Measurements from ENCODE around the gene ELAVL4. TPM values are rescaled to one million over a fixed set of nuclear protein-coding genes. Genes with fewer than 3 reads are reported as not detected.

The ELAVL4 gene
- total RNA-seq, 1 experiment from 2014 or later, result not detected

DNA sequence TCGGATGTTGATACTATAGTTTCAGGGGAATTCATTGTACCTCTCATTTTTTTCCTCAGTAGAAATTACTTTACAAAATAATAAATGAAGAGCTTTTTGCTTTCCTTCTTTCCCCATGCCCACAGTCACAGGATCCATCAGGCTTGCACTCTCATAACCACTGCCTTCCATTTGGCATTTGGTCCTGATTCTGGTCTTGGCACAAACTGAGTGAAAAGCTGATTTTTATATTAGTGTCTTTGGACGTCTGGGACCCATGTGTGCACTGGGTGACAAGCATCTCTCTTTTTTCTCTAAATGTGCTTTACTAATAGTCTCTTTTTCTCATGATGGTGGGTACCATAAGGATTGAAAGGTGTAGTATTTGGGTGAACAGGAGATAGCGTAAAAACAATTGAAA is 2.8 kb downstream of the ELAVL4 start:
- no peak overlapping the region for H3K4me3 Mint-ChIP-seq (ENCODE audit: unreplicated experiment)
- ChIA-PET POLR2A (no interaction called here), CTCF (no interaction called here)
- peaks cover 87% of the 10 kb centered on the region for H3K27me3 Mint-ChIP-seq (ENCODE audit: insufficient read depth, unreplicated experiment)
- no peaks in the 10 kb centered on the region for H3K9me3 Mint-ChIP-seq (ENCODE audit: unreplicated experiment)
- BruUV-seq (replicated peaks), result no TSS peak
- DNase-seq (ENCODE audit: unreplicated experiment), result no peak
- no peak overlapping the region for H3K27ac Mint-ChIP-seq (ENCODE audit: low read depth, unreplicated experiment)
- TF ChIP-seq, protein P1, sequence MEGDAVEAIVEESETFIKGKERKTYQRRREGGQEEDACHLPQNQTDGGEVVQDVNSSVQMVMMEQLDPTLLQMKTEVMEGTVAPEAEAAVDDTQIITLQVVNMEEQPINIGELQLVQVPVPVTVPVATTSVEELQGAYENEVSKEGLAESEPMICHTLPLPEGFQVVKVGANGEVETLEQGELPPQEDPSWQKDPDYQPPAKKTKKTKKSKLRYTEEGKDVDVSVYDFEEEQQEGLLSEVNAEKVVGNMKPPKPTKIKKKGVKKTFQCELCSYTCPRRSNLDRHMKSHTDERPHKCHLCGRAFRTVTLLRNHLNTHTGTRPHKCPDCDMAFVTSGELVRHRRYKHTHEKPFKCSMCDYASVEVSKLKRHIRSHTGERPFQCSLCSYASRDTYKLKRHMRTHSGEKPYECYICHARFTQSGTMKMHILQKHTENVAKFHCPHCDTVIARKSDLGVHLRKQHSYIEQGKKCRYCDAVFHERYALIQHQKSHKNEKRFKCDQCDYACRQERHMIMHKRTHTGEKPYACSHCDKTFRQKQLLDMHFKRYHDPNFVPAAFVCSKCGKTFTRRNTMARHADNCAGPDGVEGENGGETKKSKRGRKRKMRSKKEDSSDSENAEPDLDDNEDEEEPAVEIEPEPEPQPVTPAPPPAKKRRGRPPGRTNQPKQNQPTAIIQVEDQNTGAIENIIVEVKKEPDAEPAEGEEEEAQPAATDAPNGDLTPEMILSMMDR (IDR thresholded peaks at IDR 0.05; ENCODE audit: unreplicated experiment), result no peak
- H3K36me3 Mint-ChIP-seq (ENCODE audit: insufficient read depth, unreplicated experiment), result no peaks in the 10 kb centered on the region
- no peaks in the 10 kb centered on the region for H3K4me1 Mint-ChIP-seq (ENCODE audit: insufficient read depth, unreplicated experiment)
- intact Hi-C loops (cut with micrococcal nuclease), result no loop called here

DNA sequence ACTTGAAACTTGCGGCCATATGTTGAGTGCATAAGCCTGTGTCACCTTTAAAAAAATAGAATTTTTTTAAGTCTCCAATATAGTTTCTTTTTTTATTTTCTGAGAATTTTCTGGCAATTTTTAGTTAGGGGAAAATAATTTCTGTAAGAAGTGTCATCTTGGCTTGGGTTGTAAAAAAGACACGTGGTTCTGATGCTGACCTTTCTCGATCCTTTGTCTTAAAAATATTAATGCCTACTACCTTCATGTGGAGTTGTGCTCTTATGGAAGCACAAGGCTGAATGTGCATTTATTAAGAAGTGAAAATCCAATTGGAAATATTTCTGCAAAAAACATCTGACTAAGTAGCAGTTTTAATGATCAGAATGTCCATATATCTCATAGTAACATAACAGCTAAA is 3.5 kb downstream of the ELAVL4 start:
- no peaks in the 10 kb centered on the region for H3K36me3 Mint-ChIP-seq (ENCODE audit: insufficient read depth, unreplicated experiment)
- BruUV-seq (replicated peaks), result no TSS peak
- peaks cover 87% of the 10 kb centered on the region for H3K27me3 Mint-ChIP-seq (ENCODE audit: insufficient read depth, unreplicated experiment)
- H3K4me3 Mint-ChIP-seq (ENCODE audit: unreplicated experiment), result no peak overlapping the region
- TF ChIP-seq, protein P1 (IDR thresholded peaks at IDR 0.05; ENCODE audit: unreplicated experiment), result no peak
- intact Hi-C loops (cut with micrococcal nuclease), result no loop called here
- H3K9me3 Mint-ChIP-seq (ENCODE audit: unreplicated experiment), result no peaks in the 10 kb centered on the region
- H3K4me1 Mint-ChIP-seq (ENCODE audit: insufficient read depth, unreplicated experiment), result no peaks in the 10 kb centered on the region
- no peak overlapping the region for H3K27ac Mint-ChIP-seq (ENCODE audit: low read depth, unreplicated experiment)
- CTCF ChIA-PET, result no interaction called here
- DNase-seq (ENCODE audit: unreplicated experiment), result no peak
- POLR2A ChIA-PET, result no interaction called here

DNA sequence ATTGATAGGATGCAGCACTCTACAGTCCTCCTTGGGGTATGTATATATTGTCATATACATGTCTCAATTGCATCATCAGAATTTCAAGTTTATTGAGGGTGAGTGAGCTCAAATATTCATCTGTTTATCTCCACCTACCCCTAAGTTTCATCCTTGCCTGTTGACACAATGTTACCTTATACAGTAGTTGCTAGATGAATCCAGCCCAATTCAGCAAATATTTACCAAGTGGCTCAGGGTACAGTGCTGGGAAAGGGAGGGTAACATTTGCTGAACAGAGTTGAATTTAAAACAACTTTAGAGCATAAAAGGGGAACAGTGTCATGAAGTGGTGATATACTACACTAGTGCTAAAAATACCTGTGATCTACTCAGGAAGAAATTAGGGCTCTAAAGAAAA is 14.4 kb downstream of the ELAVL4 start:
- CTCF ChIA-PET, result no interaction called here
- intact Hi-C loops (cut with micrococcal nuclease), result no loop called here
- BruUV-seq (replicated peaks), result no TSS peak
- H3K4me3 Mint-ChIP-seq (ENCODE audit: unreplicated experiment), result no peak overlapping the region
- no peaks in the 10 kb centered on the region for H3K36me3 Mint-ChIP-seq (ENCODE audit: insufficient read depth, unreplicated experiment)
- TF ChIP-seq, protein P1 (IDR thresholded peaks at IDR 0.05; ENCODE audit: unreplicated experiment), result no peak
- peaks cover 33% of the 10 kb centered on the region for H3K27me3 Mint-ChIP-seq (ENCODE audit: insufficient read depth, unreplicated experiment)
- POLR2A ChIA-PET, result no interaction called here
- H3K27ac Mint-ChIP-seq (ENCODE audit: low read depth, unreplicated experiment), result no peak overlapping the region
- DNase-seq (ENCODE audit: unreplicated experiment), result no peak
- H3K9me3 Mint-ChIP-seq (ENCODE audit: unreplicated experiment), result no peaks in the 10 kb centered on the region
- H3K4me1 Mint-ChIP-seq (ENCODE audit: insufficient read depth, unreplicated experiment), result no peaks in the 10 kb centered on the region

DNA sequence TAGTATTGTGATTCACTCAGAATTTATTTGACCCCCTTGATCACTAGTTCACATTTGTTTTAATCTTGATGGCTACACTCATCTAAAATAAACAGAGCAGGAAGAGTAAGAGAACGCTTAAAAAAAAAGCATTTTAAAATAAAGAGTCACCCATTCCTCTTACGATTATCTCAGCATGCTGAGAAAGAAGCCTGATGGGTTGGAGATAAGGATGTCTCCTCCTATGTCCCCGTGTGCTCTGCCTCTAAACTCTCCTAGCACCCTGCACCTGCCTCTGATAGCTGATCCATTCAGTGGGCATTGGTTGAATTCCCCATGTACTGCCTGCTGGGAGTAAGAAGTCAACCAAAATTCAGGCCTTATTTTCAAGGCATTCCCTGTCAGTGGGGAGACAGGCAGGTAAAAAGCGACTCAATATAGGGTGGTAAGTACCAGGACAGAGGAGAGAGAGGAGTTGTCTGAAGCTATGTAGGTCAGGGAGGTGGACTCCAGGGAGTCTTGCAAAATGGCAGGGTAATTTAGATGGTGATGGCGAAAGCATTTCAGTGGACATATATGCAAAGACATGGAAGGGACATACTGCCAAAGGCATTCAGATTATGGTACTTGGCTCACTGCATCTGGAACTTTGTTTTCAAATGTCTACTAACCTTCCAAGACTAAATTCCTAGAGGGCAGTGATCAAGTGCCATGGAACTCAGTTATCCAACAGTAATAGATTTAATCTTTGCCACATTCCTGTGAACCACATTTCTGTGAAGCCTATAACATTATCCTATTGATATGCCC is 18.4 kb downstream of the ELAVL4 start:
- H3K27ac Mint-ChIP-seq (ENCODE audit: low read depth, unreplicated experiment), result no peak overlapping the region
- DNase-seq (ENCODE audit: unreplicated experiment), result no peak
- H3K36me3 Mint-ChIP-seq (ENCODE audit: insufficient read depth, unreplicated experiment), result no peaks in the 10 kb centered on the region
- intact Hi-C loops (cut with micrococcal nuclease), result no loop called here
- no peaks in the 10 kb centered on the region for H3K4me1 Mint-ChIP-seq (ENCODE audit: insufficient read depth, unreplicated experiment)
- no peaks in the 10 kb centered on the region for H3K9me3 Mint-ChIP-seq (ENCODE audit: unreplicated experiment)
- H3K27me3 Mint-ChIP-seq (ENCODE audit: insufficient read depth, unreplicated experiment), result peaks cover 8% of the 10 kb centered on the region
- POLR2A ChIA-PET, result no interaction called here
- no TSS peak for BruUV-seq (replicated peaks)
- TF ChIP-seq, protein P1 (IDR thresholded peaks at IDR 0.05; ENCODE audit: unreplicated experiment), result no peak
- H3K4me3 Mint-ChIP-seq (ENCODE audit: unreplicated experiment), result no peak overlapping the region
- CTCF ChIA-PET, result no interaction called here
